A549 (cell line): ENCODE results near the gene RABGAP1L. TPM values are rescaled to one million over a fixed set of nuclear protein-coding genes. Genes with fewer than 3 reads are reported as not detected.
"Not testable (repeated sequence)": the region's sequence is repeated elsewhere in the genome, so short reads cannot be mapped to it uniquely, and the experiment has no call there.

Source experiments
- ATAC-seq, 2 experiments: fragments of 200-7000 bp in 1 of 2; fragments of >200 bp in 1 of 2; cut with Nextera tagmentation in 1 of 2; cut with Tn5 transposase in 1 of 2; 3 replicates each; pipeline versions ENCODE4 v1.8.0 to v1.9.1; 2018 to 2020; ENCODE audit warnings: mild to moderate bottlenecking in 1 of 2, moderate library complexity in 1 of 2
- CTCF ChIA-PET: fragments of 300-600 bp; sonication (Branson Sonifier 250); formaldehyde crosslinking; extraction: SDS; loops from one replicate; lab custom pipeline; 2021; ENCODE audit warnings: antibody characterized with exemption, inconsistent platforms; lab: Yijun Ruan, JAX
- POLR2A ChIA-PET: fragments of 350-600 bp; formaldehyde crosslinking; extraction: SDS; loops from one replicate; lab custom pipeline; 2021; ENCODE audit warnings: antibody characterized with exemption, inconsistent platforms; lab: Yijun Ruan, JAX
- DNase-seq, 2 experiments: peaks; one replicate each; pipeline versions ENCODE4 v3.0.0 to v3.0.0-alpha.2; 2011 to 2016; ENCODE audit warnings: low read depth in 1 of 2, low spot score in 1 of 2
- FAIRE-seq: peaks from 2 replicates; lab custom pipeline; 2011; peaks lifted over from hg19 to GRCh38; lab: Jason Lieb, UNC
- H3K27ac ChIP-seq, 2 experiments: fragments of >200 bp; sonication (Bioruptor Twin); formaldehyde crosslinking; 3 replicates each; pipeline ENCODE4 v1.5.1; 2016 to 2017
- H3K4me1 ChIP-seq: fragments of >200 bp; sonication (Bioruptor Twin); formaldehyde crosslinking; 3 replicates; pipeline ENCODE4 v1.6.1; 2016
- H3K4me2 ChIP-seq: fragments of >200 bp; sonication (Bioruptor Twin); formaldehyde crosslinking; 3 replicates; pipeline ENCODE4 v1.6.1; 2016
- H3K4me3 ChIP-seq: fragments of >200 bp; sonication (Bioruptor Twin); formaldehyde crosslinking; 3 replicates; pipeline ENCODE4 v1.5.1; 2016
- H3K9me3 ChIP-seq: fragments of >200 bp; sonication (Bioruptor Twin); formaldehyde crosslinking; 3 replicates; pipeline ENCODE4 v1.6.1; 2016
- ATOH8 ChIP-seq: fragments of 250-450 bp; sonication (Bioruptor Pico); IDR thresholded peaks from 2 replicates; pipeline ENCODE4 v1.5.0; 2020; ENCODE audit warnings: low read depth, mild to moderate bottlenecking, moderate library complexity
- CBX8 ChIP-seq: fragments of 200-600 bp; sonication (generic); IDR thresholded peaks from 2 replicates; pipeline ENCODE4 v1.6.1; 2016
- CEBPB ChIP-seq, 2 experiments: fragments of >200 bp in 1 of 2; sonication (Bioruptor Twin) in 1 of 2; formaldehyde crosslinking in 1 of 2; IDR thresholded peaks; 2 replicates each; pipeline ENCODE4 v1.6.1; 2012 to 2016
- CHD2 ChIP-seq: fragments of 150-350 bp; IDR thresholded peaks from 2 replicates; pipeline ENCODE4 v1.6.1; 2014; ENCODE audit warnings: low read length; ENCODE audit not compliant: partially characterized antibody
- CHD4 ChIP-seq: fragments of 200-600 bp; sonication (generic); IDR thresholded peaks from 2 replicates; pipeline ENCODE4 v1.6.1; 2016; ENCODE audit warnings: antibody characterized with exemption, mild to moderate bottlenecking, borderline replicate concordance
- EHF ChIP-seq: fragments of 250-450 bp; sonication (Bioruptor Pico); IDR thresholded peaks from 2 replicates; pipeline ENCODE4 v1.5.0; 2020; ENCODE audit warnings: mild to moderate bottlenecking
- HDAC2 ChIP-seq: fragments of 200-600 bp; sonication (generic); IDR thresholded peaks from 2 replicates; pipeline ENCODE4 v1.6.1; 2016
- KDM5A ChIP-seq: fragments of 200-600 bp; sonication (generic); IDR thresholded peaks from 2 replicates; pipeline ENCODE4 v1.6.1; 2016; ENCODE audit warnings: antibody characterized with exemption, mild to moderate bottlenecking
- MAFK ChIP-seq: fragments of 450-650 bp; IDR thresholded peaks from 2 replicates; pipeline ENCODE4 v1.6.1; 2014; ENCODE audit not compliant: partially characterized antibody
- POLR2A ChIP-seq: IDR thresholded peaks from 2 replicates; pipeline ENCODE4 v1.6.1; 2012; ENCODE audit warnings: mild to moderate bottlenecking, low read length
- RAD21 ChIP-seq, 2 experiments: fragments of >200 bp in 1 of 2; sonication (Bioruptor Twin) in 1 of 2; formaldehyde crosslinking in 1 of 2; IDR thresholded peaks in 1 of 2; conservative IDR thresholded peaks in 1 of 2; 2 replicates in 1 of 2; 3 replicates in 1 of 2; pipeline ENCODE4 v1.6.1; 2012 to 2018; ENCODE audit warnings: inconsistent platforms in 1 of 2
- RARB ChIP-seq: fragments of 250-450 bp; sonication (Bioruptor Pico); IDR thresholded peaks from 2 replicates; pipeline ENCODE4 v1.8.0; 2021; ENCODE audit warnings: mild to moderate bottlenecking, moderate library complexity
- SREBF2 ChIP-seq: fragments of 450-650 bp; IDR thresholded peaks from 2 replicates; pipeline ENCODE4 v1.6.1; 2014; ENCODE audit warnings: mild to moderate bottlenecking, moderate library complexity
- TP53 ChIP-seq: fragments of 250-450 bp; sonication (Bioruptor Pico); IDR thresholded peaks from 2 replicates; pipeline ENCODE4 v1.5.0; 2021; ENCODE audit warnings: mild to moderate bottlenecking, moderate library complexity
- WGBS: methylation state at CpG from one replicate; pipeline ENCODE4 v1.1.6; 2017; ENCODE audit errors: missing lambda C conversion rate; 5-methylcytosine and 5-hydroxymethylcytosine counted together
- polyA plus RNA-seq, 4 experiments: library from polyadenylated mRNA; depleted of rRNA in 3 of 4; stranded (reverse); fragments of >200 nt; fragmentation: RNase III in 1 of 4; extraction: RNeasy Plus Mini Kit Qiagen cat#74134 plus additional on column Dnase treatment in 1 of 4; gene quantifications; 2 replicates in 3 of 4; 3 replicates in 1 of 4; pipeline ENCODE4 v1.2.3, GENCODE V29; 2011 to 2017

The RABGAP1L gene
- polyA plus RNA-seq, 2 of the 4 experiments (the other 2 are of a cell fraction), result 8.2 to 18.6 TPM

GRCh38 chr1:174169342-174169741, 10.0 kb downstream of the RABGAP1L start:
- ChIA-PET CTCF (no interaction called here), POLR2A (no interaction called here)
- TF ChIP-seq EHF (no peak), CBX8 (no peak), CHD2 (no peak), ATOH8 (CRISPR knock-in tag) (no peak), KDM5A (no peak), SREBF2 (no peak)
- 72% methylated on average over 3 of the region's 3 CpGs for WGBS
- H3K9me3 ChIP-seq, result no peaks in the 10 kb centered on the region
- no peaks in the 10 kb centered on the region for H3K4me1 ChIP-seq
- ATAC-seq (no peak), FAIRE-seq (no peak), DNase-seq (no peak)
- no peak overlapping the region for H3K4me2 ChIP-seq
- H3K27ac ChIP-seq, result no peak overlapping the region
- H3K4me3 ChIP-seq, result no peak overlapping the region

DNA sequence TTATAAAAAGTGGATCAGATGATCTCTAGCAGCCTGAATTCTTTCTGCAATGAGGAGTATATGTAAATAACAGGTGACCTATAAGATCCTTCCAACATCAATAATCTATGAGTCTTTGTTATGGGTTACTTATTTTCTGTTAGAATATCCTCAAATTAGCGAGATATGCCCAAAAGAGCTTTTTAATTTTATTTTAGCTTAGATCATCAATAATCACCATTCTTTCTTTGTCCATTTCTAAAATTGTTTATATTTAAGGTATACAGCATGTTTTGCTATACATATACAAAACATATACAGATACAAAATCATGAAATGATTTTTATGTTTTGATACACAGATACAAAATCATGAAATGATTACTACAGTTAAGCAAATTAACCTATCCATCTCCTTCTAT, 11.8 kb downstream of the RABGAP1L start:
- H3K4me1 ChIP-seq, result no peaks in the 10 kb centered on the region
- DNase-seq (no peak), ATAC-seq (no peak), FAIRE-seq (no peak)
- no peaks in the 10 kb centered on the region for H3K9me3 ChIP-seq
- H3K4me2 ChIP-seq, result no peak overlapping the region
- H3K4me3 ChIP-seq, result no peak overlapping the region
- ChIA-PET CTCF (interaction anchor here (0.6 to 1.0 kb wide), 2 partner anchors 17 to 699 kb away, joined by 3 to 4 read pairs; no protein-coding TSS in a partner anchor), POLR2A (no interaction called here)
- 91% methylated on average over 1 of the region's 1 CpG for WGBS
- H3K27ac ChIP-seq, result no peak overlapping the region
- TF ChIP-seq CEBPB (IDR thresholded peaks at IDR 0.05) (no peak), MAFK (peak; percentile 67)

DNA sequence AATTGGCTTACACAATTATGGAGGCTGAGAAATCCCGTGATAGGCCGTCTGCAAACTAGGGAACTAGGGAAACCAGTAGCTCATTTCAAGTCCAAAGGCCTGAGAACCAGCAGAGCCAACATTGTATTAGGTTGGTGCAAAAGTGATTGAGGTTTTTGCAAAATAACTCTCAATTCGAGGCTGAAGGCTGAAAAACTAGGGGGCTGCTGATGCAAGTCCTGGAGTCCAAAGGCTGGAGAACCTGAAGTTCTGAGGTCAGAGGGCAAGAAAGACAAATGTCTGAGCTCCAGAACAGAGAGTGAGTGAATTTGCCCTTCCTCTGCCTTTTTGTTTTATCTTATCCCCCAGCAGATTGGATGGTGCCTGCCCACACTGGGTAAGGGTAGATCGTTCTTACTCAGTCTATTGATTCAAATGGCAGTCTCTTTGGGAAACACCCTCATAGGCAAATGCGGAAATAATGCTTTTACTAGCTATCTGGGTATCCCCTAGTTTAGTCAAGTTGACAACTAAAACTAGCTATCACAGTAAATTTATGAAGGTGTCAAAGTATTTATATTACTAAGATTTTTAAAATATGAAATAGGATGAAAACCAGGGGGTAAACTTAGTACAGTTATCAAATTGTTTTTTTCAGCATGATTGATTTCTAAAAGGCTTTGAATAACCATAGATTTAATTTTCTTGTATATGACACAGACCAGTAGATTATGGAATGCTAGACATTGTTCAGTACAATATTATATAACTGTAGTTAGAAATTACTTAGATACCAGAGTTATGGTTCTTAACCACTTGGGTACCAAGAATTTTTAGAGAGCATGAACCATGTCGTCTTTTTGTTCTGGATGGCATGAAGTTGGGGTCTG, 15.4 kb downstream of the RABGAP1L start:
- Histone ChIP-seq H3K4me2 (no peak overlapping the region), H3K4me3 (no peak overlapping the region), H3K9me3 (no peaks in the 10 kb centered on the region), H3K27ac (no peak overlapping the region), H3K4me1 (no peaks in the 10 kb centered on the region)
- TF ChIP-seq CHD4, result no peak
- no peak for TF ChIP-seq RARB (CRISPR knock-in tag)
- ChIA-PET CTCF (interaction anchor here (1.2 kb wide), 1 partner anchor 43 kb away, joined by 3 read pairs; no protein-coding TSS in a partner anchor), POLR2A (no interaction called here)
- FAIRE-seq (no peak), DNase-seq (no peak), ATAC-seq (no peak)
- 88% methylated on average over 6 of the region's 6 CpGs for WGBS

GRCh38 chr1:174178459-174178858, 19.1 kb downstream of the RABGAP1L start:
- ATAC-seq, result not testable (repeated sequence)
- 86% methylated on average over 2 of the region's 2 CpGs for WGBS

GRCh38 chr1:174189428-174190062, 30.2 kb downstream of the RABGAP1L start:
- Histone ChIP-seq H3K4me1 (peaks cover 3% of the 10 kb centered on the region; the same call in 1 of the 3 replicates), H3K9me3 (0 out of 3 replicates have a peak, but pooled peaks cover 4% of the 10 kb centered on the region), H3K4me2 (no peak overlapping the region), H3K4me3 (no peak overlapping the region), H3K27ac (no peak overlapping the region)
- no peak for TF ChIP-seq TP53 (CRISPR knock-in tag)
- TF ChIP-seq RAD21 (conservative IDR thresholded peaks at IDR 0.05 in 1 of 2, IDR thresholded peaks at IDR 0.05 in 1 of 2), result 0 out of 5 replicates have a peak, but pooled peaks of 1 of the 2 experiments have one; percentile 13
- TF ChIP-seq POLR2A, result no peak
- no peak for TF ChIP-seq HDAC2
- DNase-seq (no peak), ATAC-seq (no peak), FAIRE-seq (no peak)
- POLR2A ChIA-PET, result no interaction called here
- WGBS, result 96% methylated on average over 4 of the region's 4 CpGs
- CTCF ChIA-PET, result interaction anchor here (0.5 to 2.1 kb wide), 4 partner anchors 11 to 95 kb away, joined by 3 to 4 read pairs (median 4); no protein-coding TSS in a partner anchor

More at GRCh38 chr1:174178459-174178858, 19.1 kb downstream of the RABGAP1L start:
- CTCF ChIA-PET, result interaction anchor here (0.6 to 1.8 kb wide), 2 partner anchors 12 to 286 kb away, joined by 3 to 4 read pairs; no protein-coding TSS in a partner anchor
- H3K4me1 ChIP-seq, H3K4me3 ChIP-seq, POLR2A ChIA-PET, FAIRE-seq, H3K27ac ChIP-seq, H3K4me2 ChIP-seq, H3K9me3 ChIP-seq, DNase-seq: not testable (repeated sequence)
